ENCODE data around the gene AGPS. TPM values are rescaled to one million over a fixed set of nuclear protein-coding genes. Genes with fewer than 3 reads are reported as not detected.

Gene AGPS
- total and polyA plus RNA-seq, 2 of the 13 experiments (the other 11 are each of a cell fraction or from before 2014, with no cell fraction given): 39.4 to 99.0 TPM

DNA sequence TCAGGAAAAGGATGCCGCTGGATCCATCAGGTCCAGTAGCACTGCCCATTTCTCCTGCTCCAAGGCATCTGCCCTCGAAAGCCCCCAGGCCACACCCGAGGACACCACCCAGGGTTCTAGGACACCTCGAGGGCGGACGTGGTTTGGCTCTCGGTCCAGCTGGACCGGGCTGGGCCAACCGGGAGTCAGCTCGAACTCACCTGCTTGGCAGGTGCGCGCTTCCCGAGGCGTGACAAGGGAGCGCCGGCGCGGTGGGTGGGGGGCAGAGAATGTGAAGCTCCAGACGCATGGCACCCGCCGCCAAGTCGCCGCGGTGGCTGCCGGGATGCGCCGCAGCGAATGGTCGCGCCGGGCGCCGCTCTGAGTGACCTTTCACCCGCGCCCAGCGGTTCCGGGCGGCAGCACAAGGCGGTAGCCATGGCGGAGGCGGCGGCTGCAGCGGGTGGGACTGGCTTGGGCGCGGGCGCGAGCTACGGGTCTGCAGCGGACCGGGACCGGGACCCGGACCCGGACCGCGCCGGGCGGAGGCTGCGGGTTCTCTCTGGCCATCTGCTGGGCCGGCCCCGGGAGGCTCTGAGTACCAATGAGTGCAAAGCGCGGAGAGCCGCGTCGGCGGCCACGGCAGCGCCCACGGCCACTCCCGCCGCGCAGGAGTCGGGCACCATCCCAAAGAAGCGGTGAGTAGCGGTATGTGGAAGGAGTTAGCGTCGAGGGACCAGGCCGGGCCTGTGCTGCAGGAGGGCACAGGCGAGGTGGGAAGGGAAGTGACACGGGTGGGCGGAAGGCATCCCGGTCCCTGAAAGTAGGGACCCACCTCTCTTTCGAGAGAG lies at the start of gene AGPS (continued):
- TF ChIP-seq, protein P1, sequence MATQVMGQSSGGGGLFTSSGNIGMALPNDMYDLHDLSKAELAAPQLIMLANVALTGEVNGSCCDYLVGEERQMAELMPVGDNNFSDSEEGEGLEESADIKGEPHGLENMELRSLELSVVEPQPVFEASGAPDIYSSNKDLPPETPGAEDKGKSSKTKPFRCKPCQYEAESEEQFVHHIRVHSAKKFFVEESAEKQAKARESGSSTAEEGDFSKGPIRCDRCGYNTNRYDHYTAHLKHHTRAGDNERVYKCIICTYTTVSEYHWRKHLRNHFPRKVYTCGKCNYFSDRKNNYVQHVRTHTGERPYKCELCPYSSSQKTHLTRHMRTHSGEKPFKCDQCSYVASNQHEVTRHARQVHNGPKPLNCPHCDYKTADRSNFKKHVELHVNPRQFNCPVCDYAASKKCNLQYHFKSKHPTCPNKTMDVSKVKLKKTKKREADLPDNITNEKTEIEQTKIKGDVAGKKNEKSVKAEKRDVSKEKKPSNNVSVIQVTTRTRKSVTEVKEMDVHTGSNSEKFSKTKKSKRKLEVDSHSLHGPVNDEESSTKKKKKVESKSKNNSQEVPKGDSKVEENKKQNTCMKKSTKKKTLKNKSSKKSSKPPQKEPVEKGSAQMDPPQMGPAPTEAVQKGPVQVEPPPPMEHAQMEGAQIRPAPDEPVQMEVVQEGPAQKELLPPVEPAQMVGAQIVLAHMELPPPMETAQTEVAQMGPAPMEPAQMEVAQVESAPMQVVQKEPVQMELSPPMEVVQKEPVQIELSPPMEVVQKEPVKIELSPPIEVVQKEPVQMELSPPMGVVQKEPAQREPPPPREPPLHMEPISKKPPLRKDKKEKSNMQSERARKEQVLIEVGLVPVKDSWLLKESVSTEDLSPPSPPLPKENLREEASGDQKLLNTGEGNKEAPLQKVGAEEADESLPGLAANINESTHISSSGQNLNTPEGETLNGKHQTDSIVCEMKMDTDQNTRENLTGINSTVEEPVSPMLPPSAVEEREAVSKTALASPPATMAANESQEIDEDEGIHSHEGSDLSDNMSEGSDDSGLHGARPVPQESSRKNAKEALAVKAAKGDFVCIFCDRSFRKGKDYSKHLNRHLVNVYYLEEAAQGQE (IDR thresholded peaks at IDR 0.05; ENCODE audit: borderline replicate concordance in 1 of 2, low read depth in 1 of 2, low read length in 2 of 2): peak in 1 of 2 experiments; percentile 74; a peak in 1 of 4 replicates
- TF ChIP-seq GPN1 (CRISPR knock-in tag; IDR thresholded peaks at IDR 0.05; ENCODE audit: borderline replicate concordance) (no peak), AKAP8 (CRISPR knock-in tag; IDR thresholded peaks at IDR 0.05) (no peak; the same call in 1 of the 2 replicates), MBD4 (IDR thresholded peaks at IDR 0.05; ENCODE audit: borderline replicate concordance, low read length) (no peak), DMAP1 (CRISPR knock-in tag; IDR thresholded peaks at IDR 0.05) (peak; percentile 96), ZNF674 (CRISPR knock-in tag; IDR thresholded peaks at IDR 0.05; ENCODE audit: low read depth) (peak; percentile 94; the same call in 1 of the 2 replicates), FOXM1 (CRISPR knock-in tag; IDR thresholded peaks at IDR 0.05) (peak; percentile 89), TAF15 (IDR thresholded peaks at IDR 0.05; ENCODE audit: low read depth, low read length, poor library complexity, severe bottlenecking) (no peak), ZNF747 (CRISPR knock-in tag; IDR thresholded peaks at IDR 0.05; ENCODE audit: borderline replicate concordance) (peak; percentile 90), GATA4 (IDR thresholded peaks at IDR 0.05; ENCODE audit: borderline replicate concordance, low read depth) (peak; percentile 50; the same call in 1 of the 2 replicates), TCF7 (IDR thresholded peaks at IDR 0.05; ENCODE audit: low read depth) (no peak), MIER2 (CRISPR knock-in tag; IDR thresholded peaks at IDR 0.05) (peak; percentile 71)
- TF ChIP-seq, protein P2, sequence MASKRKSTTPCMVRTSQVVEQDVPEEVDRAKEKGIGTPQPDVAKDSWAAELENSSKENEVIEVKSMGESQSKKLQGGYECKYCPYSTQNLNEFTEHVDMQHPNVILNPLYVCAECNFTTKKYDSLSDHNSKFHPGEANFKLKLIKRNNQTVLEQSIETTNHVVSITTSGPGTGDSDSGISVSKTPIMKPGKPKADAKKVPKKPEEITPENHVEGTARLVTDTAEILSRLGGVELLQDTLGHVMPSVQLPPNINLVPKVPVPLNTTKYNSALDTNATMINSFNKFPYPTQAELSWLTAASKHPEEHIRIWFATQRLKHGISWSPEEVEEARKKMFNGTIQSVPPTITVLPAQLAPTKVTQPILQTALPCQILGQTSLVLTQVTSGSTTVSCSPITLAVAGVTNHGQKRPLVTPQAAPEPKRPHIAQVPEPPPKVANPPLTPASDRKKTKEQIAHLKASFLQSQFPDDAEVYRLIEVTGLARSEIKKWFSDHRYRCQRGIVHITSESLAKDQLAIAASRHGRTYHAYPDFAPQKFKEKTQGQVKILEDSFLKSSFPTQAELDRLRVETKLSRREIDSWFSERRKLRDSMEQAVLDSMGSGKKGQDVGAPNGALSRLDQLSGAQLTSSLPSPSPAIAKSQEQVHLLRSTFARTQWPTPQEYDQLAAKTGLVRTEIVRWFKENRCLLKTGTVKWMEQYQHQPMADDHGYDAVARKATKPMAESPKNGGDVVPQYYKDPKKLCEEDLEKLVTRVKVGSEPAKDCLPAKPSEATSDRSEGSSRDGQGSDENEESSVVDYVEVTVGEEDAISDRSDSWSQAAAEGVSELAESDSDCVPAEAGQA (IDR thresholded peaks at IDR 0.05; ENCODE audit: low read depth): peak; percentile 86
- TF ChIP-seq, protein P2 (CRISPR knock-in tag; IDR thresholded peaks at IDR 0.05; ENCODE audit: borderline replicate concordance): peak; percentile 93
- TF ChIP-seq, protein P3, sequence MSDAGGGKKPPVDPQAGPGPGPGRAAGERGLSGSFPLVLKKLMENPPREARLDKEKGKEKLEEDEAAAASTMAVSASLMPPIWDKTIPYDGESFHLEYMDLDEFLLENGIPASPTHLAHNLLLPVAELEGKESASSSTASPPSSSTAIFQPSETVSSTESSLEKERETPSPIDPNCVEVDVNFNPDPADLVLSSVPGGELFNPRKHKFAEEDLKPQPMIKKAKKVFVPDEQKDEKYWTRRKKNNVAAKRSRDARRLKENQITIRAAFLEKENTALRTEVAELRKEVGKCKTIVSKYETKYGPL (CRISPR knock-in tag; IDR thresholded peaks at IDR 0.05): peak; percentile 89
- TF ChIP-seq, protein P4, sequence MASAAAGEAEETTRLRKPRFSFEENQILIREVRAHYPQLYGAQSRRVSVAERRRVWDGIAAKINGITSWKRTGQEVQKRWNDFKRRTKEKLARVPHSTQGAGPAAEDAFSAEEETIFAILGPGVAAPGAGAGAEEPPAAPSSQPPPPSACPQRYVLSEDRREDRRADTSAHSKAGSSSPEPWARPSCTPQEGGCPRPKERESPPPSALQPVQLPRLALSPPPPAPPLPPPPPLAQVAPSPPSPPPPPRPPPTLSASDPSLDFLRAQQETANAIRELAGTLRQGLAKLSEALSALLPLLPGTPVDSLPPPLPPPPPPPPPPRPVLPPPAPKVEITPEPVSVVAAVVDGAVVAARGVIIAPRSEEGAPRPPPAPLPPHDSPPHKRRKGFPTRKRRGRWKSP (CRISPR knock-in tag; IDR thresholded peaks at IDR 0.05): peak; percentile 78
